Activated T-cell treated with anti-CD3 and anti-CD28 coated beads, Interleukin-2, amount 50 U/mL, for 72 hours (primary cell): ENCODE measurements around the gene STRIP1. TPM values are rescaled to one million over a fixed set of nuclear protein-coding genes. Genes with fewer than 3 reads are reported as not detected.
"Not testable (repeated sequence)": the region's sequence is repeated elsewhere in the genome, so short reads cannot be mapped to it uniquely, and the experiment has no call there.

Source experiments
- ATAC-seq, 2 donors: fragments of 150-1000 bp; cut with Tn5 transposase; replicated peaks in 1 of 2; 2 replicates each; pipeline ENCODE4 v1.10.0; 2021; ENCODE audit warnings: moderate library complexity in 2 of 2, mild to moderate bottlenecking in 1 of 2
- DNase-seq, 2 donors: peaks; one replicate each; pipeline ENCODE4 v3.0.0; 2021 to 2022; ENCODE audit warnings: mixed read lengths in 1 of 2
- H3K27ac Mint-ChIP-seq: one replicate; pipeline ENCODE4 v1.8.0; 2022; ENCODE audit warnings: mild to moderate bottlenecking, moderate library complexity, mixed read lengths
- H3K27me3 Mint-ChIP-seq: one replicate; pipeline ENCODE4 v1.8.0; 2022; ENCODE audit warnings: low read depth, mixed read lengths
- H3K36me3 Mint-ChIP-seq, 2 donors: one replicate each; pipeline ENCODE4 v1.8.0; 2022; ENCODE audit warnings: mixed read lengths in 2 of 2, mild to moderate bottlenecking in 1 of 2; ENCODE audit not compliant: insufficient read depth in 2 of 2
- H3K4me1 Mint-ChIP-seq: one replicate; pipeline ENCODE4 v1.8.0; 2022; ENCODE audit warnings: low read depth, mixed read lengths
- H3K4me3 Mint-ChIP-seq, 2 donors: one replicate each; pipeline ENCODE4 v1.8.0; 2022; ENCODE audit warnings: mild to moderate bottlenecking in 2 of 2, mixed read lengths in 2 of 2, moderate library complexity in 2 of 2
- H3K9me3 Mint-ChIP-seq, 2 donors: one replicate each; pipeline ENCODE4 v1.8.0; 2022; ENCODE audit warnings: mixed read lengths in 2 of 2
- total RNA-seq, 2 donors: library from RNA; stranded (reverse); gene quantifications; one replicate each; pipeline ENCODE4 v1.2.3, GENCODE V29; 2022

The STRIP1 gene
- total RNA-seq, 2 donors from 2014 or later: 35.8 to 41.0 TPM

DNA sequence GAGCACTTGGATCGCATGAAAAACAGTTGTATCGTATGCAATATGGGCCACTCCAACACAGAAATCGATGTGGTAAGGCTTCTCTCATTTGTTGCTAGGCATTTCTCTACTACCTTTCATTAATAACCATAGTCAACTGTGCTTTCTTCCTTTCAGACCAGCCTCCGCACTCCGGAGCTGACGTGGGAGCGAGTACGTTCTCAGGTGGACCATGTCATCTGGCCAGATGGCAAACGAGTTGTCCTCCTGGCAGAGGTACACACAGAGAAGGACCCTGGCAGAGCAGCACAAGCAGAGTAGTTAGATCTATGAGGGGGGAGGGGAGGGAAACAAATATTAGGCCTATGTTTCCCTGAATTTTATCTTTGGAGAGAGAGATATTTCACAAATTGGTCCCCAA is 16.0 kb upstream of the STRIP1 start:
- Mint-ChIP-seq H3K4me3 (no peak overlapping the region), H3K36me3 (peaks cover 4 to 29% of the 10 kb centered on the region in 2 donors), H3K27me3 (no peaks in the 10 kb centered on the region), H3K9me3 (no peaks in the 10 kb centered on the region), H3K27ac (no peak overlapping the region), H3K4me1 (no peaks in the 10 kb centered on the region)
- ATAC-seq (no peak), DNase-seq (no peak)

DNA sequence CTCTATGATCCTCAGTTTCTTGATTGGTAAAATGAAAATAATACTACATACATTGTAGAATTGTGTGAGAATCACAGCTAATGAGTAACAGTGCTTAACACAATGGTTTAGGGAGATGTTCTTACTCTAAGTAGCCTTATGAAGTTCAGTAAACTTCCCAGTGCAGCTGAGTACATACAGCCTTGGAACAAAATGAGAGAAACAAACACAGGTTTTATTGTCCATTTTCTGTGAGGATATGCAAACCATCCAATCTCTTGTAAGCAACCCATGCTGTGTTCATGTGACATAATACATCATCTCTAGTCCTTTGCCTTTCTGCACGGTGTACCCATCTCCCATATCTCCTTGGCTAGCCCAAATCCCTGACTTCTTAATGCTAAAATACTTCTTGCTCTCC is 14.7 kb upstream of the STRIP1 start:
- Mint-ChIP-seq H3K27ac (no peak overlapping the region), H3K4me3 (no peak overlapping the region), H3K9me3 (no peaks in the 10 kb centered on the region), H3K4me1 (no peaks in the 10 kb centered on the region), H3K27me3 (no peaks in the 10 kb centered on the region), H3K36me3 (peaks cover 4 to 22% of the 10 kb centered on the region in 2 donors)
- ATAC-seq (no peak), DNase-seq (no peak)

DNA sequence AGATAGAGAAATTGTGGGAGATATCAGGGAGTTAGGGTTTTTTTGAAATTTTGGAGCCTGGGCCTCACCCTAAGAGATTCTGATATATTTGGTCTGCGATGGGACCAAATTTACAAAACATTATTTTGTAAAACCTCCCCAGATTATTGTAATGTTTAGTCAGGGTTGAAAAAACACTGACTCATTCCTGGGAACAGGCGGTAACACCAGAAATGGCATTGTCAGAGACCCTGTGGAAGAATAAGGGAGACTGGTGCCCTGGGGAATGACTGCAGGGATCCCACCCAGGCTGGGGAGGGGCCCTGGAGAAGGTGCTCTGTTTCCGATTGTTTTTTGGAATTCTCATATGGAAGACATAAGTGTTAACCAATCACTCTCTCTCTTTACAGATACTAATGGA is 13.1 kb upstream of the STRIP1 start:
- Mint-ChIP-seq H3K27ac (no peak overlapping the region), H3K36me3 (peaks cover 2 to 16% of the 10 kb centered on the region in 2 donors), H3K9me3 (no peaks in the 10 kb centered on the region), H3K27me3 (no peaks in the 10 kb centered on the region), H3K4me1 (no peaks in the 10 kb centered on the region), H3K4me3 (no peak overlapping the region)
- no peak for ATAC-seq
- DNase-seq: no peak

DNA sequence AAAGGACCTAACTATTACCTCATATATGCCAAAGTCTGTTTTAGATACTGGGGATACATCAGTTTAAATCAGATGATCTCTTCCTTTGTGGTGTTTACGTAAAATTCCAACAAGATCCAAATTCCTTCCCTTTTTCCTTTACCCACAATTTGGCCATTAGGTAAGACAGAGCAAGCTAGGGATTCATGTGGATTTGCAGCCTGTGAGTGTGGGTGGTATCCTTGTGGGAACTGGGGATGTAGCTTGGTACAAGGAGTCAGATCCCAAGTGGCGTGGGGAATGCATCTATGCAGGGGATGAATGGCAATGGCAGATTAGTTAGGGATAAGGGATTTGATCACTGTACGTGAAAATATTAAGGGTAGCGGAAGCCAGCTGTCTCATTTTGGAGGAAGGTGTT is 9.8 kb upstream of the STRIP1 start:
- no peaks in the 10 kb centered on the region for H3K27me3 Mint-ChIP-seq

DNA sequence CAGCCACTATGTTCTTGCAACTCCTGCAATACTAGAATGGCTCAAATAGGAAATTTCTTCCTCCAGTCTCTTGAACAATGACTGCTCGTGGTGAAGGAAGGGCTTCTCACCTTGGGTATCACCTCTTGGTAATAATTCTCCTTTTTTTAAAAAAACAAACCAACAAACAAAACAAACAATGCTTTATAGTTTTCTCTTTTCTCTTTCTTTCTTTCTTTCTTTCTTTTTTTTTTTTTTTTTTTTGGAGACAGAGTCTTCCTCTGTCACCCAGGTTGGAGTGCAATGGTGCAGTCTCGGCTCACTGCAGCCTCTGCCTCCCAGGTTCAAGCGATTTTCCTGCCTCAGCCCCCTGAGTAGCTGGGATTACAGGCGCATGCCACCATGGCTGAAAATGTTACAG is 3.7 kb upstream of the STRIP1 start:
- H3K36me3 Mint-ChIP-seq: not testable (repeated sequence)

More for the DNA sequence above, 9.8 kb upstream of the STRIP1 start:
- Mint-ChIP-seq H3K27ac (no peak overlapping the region), H3K9me3 (no peaks in the 10 kb centered on the region), H3K4me3 (no peak overlapping the region), H3K4me1 (peaks cover 2% of the 10 kb centered on the region), H3K36me3 (peaks cover 0 to 5% of the 10 kb centered on the region in 2 donors)
- ATAC-seq (no peak), DNase-seq (no peak)

DNA sequence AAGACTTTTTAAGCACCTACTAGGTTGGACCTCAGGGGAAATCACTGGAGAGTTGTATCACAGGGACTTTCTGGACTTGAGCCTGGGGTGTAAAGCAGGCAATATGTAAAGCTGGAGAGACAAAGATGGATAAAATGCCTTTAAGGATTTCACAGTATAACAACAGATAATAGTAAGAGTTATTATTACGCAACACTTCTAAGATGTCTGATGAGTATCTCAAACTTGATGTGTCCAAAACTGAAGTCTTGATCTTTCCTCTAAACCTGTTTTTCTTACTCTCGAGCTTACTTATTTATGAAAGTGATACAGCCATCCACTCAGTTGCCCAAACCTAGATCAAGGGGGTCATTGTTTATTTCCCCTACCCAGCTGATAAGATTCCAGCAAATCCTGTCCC is 2.1 kb upstream of the STRIP1 start:
- Mint-ChIP-seq H3K36me3 (peaks cover 3 to 4% of the 10 kb centered on the region in 2 donors), H3K4me3 (peak overlapping the region in 1 of 2 donors; percentile 10), H3K9me3 (peaks cover 0 to 3% of the 10 kb centered on the region in 2 donors), H3K27ac (peak overlapping the region; percentile 79), H3K4me1 (peaks cover 54% of the 10 kb centered on the region), H3K27me3 (no peaks in the 10 kb centered on the region)
- no peak for DNase-seq
- ATAC-seq: no peak

More for the DNA sequence above, 3.7 kb upstream of the STRIP1 start:
- not testable (repeated sequence) for DNase-seq, ATAC-seq, H3K9me3 Mint-ChIP-seq, H3K27me3 Mint-ChIP-seq
- Mint-ChIP-seq H3K4me1 (peaks cover 46% of the 10 kb centered on the region), H3K4me3 (peak overlapping the region; percentile 87 to 95), H3K27ac (peak overlapping the region; percentile 94)

DNA sequence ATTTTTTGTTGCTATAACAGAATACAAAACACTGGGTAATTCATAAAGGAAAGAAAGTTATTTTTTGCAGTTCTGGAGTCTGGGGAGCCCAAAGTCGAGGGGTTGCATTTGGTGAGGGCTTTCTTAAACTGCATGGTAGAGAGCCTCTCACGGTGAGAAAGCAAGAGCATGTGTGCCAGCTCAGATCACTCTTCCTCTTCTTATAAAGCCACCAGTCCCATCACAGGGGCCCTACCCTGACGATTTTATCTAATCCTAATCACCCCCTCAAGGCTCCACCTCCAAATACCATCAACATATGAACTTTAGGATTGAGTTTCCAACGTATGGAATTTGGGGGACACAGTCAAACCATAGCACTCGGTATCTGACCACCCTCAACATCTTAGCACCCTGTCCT is 1.0 kb upstream of the STRIP1 start:
- peak overlapping the region; percentile 66 for H3K27ac Mint-ChIP-seq
- H3K4me1 Mint-ChIP-seq: peaks cover 54% of the 10 kb centered on the region
- peaks cover 0 to 3% of the 10 kb centered on the region in 2 donors for H3K9me3 Mint-ChIP-seq

DNA sequence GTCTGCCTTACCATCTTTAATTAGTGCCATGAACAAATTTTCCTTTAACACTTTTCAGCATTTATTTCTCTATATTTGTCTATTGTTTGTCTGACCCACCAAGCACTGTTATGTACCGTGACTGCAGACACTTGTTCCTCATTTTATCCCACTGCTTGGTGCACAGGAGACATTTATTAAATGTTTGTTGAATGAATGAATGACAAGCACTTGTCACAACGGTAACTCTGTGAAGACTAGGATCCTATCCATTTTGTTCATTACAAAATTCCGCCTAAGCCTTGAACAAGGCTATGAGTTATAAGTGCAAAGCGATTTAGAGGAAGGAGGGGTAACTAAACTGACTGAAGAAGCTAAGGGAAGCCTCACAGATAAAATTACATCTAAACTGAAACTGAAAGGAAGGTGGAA is 379 bp upstream of the STRIP1 start:
- no peak for ATAC-seq

More for the DNA sequence above, 1.0 kb upstream of the STRIP1 start:
- Mint-ChIP-seq H3K27me3 (no peaks in the 10 kb centered on the region), H3K4me3 (peak overlapping the region; percentile 80 to 95), H3K36me3 (peaks cover 4 to 7% of the 10 kb centered on the region in 2 donors)
- DNase-seq: no peak
- ATAC-seq: no peak

DNA sequence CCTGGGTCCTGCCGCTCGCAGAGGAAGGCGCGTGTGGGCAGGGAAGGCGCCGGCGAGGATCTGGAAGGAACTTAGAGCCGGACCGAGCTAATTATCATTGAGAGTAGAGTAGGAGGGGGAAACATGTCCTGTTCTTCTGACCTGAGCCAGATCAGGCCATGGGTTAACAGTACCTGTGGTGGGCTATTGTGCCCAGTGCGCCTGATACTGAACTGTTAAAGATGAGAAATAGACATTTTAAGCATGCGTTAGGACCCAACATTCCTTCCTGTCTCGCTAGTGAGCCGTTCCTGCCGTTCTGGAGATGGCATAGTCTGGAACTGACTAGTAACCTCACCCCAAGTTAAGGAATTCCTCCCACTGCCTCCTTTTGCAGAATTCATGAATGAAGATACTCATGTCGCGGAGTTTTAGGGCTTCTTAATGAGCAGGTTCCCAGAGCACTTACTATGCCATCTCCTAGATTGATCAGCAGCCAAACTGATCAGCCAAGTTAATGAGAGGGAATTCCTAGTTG is 870 bp downstream of the STRIP1 start:
- Mint-ChIP-seq H3K27me3 (no peaks in the 10 kb centered on the region), H3K27ac (peak overlapping the region; percentile 87), H3K9me3 (peaks cover 0 to 3% of the 10 kb centered on the region in 2 donors), H3K4me1 (peaks cover 55% of the 10 kb centered on the region), H3K36me3 (peaks cover 4 to 13% of the 10 kb centered on the region in 2 donors), H3K4me3 (peak overlapping the region; percentile 80 to 95)
- ATAC-seq (no peak), DNase-seq (no peak)

More for the DNA sequence above, 379 bp upstream of the STRIP1 start:
- Mint-ChIP-seq H3K4me1 (peaks cover 54% of the 10 kb centered on the region), H3K4me3 (peak overlapping the region; percentile 80 to 95), H3K27ac (peak overlapping the region; percentile 66), H3K27me3 (no peaks in the 10 kb centered on the region), H3K36me3 (peaks cover 4 to 7% of the 10 kb centered on the region in 2 donors), H3K9me3 (peaks cover 0 to 3% of the 10 kb centered on the region in 2 donors)
- no peak for DNase-seq

DNA sequence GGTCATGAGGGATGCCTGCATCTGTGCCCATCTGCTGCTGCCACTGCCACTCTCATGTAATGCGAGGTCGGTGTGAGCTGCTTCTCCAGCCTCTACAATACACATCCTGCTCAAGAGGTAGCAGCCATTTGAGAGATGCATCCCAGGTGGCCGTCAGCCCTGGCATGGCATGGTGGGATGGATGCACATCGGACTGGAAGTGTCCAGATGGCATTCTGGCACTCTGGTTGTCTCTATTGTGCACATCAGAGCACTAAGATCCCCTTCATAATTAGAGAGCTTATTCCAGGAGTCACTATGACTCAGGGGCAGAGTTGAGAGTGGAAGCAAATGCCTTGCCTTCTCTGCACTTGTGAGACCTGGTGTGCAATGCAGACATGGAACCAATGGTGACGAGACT is 3.8 kb downstream of the STRIP1 start:
- Mint-ChIP-seq H3K9me3 (no peaks in the 10 kb centered on the region), H3K27ac (no peak overlapping the region), H3K4me1 (peaks cover 36% of the 10 kb centered on the region), H3K4me3 (no peak overlapping the region), H3K27me3 (no peaks in the 10 kb centered on the region), H3K36me3 (peaks cover 6 to 20% of the 10 kb centered on the region in 2 donors)
- no peak for ATAC-seq
- no peak for DNase-seq

DNA sequence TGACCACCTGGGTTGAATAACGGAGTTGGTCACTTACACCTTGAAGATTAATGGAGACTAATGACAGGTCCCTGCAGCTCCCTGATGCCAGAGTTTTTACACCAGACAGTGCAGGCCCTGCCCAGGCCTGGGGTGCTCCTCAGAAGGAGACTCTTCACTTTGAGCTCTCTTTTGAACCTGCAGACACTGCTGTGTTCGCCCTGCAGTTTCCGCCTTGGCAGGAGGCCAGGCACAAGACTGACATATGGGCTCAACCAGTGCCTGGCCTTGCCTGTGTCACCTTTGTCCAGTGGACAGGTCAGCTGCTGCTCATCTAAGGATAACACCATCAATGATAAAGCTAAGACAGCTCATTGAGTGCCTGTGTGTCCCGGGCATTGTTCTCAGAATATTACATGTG is 5.2 kb downstream of the STRIP1 start:
- no peak for ATAC-seq
- no peak for DNase-seq
- no peak overlapping the region for H3K4me3 Mint-ChIP-seq
- H3K36me3 Mint-ChIP-seq: peaks cover 6 to 19% of the 10 kb centered on the region in 2 donors
- no peak overlapping the region for H3K27ac Mint-ChIP-seq
- H3K9me3 Mint-ChIP-seq: no peaks in the 10 kb centered on the region
- no peaks in the 10 kb centered on the region for H3K27me3 Mint-ChIP-seq
- H3K4me1 Mint-ChIP-seq: peaks cover 26% of the 10 kb centered on the region

DNA sequence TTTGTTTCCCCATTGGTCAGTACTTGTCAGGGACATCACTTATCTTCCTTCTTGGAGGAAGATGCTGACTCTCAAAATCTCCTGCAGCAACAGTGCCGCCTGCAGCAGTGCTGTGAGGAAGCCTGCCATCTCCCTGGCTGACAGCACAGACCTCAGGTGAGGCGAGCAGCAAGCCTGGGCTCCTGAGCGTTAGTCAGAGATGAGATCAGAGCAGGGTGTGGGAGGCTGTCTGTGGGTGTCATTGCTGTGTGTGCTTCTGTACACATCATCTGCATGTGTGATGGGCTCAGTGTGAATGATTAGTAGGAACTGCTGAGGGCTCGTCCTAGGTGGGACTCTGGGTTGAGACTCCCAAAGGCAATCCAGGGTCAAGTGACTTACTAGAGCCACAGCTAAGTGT is 6.1 kb downstream of the STRIP1 start:
- Mint-ChIP-seq H3K9me3 (no peaks in the 10 kb centered on the region), H3K4me1 (peaks cover 22% of the 10 kb centered on the region), H3K4me3 (no peak overlapping the region), H3K27ac (no peak overlapping the region), H3K36me3 (peaks cover 7 to 21% of the 10 kb centered on the region in 2 donors), H3K27me3 (no peaks in the 10 kb centered on the region)
- ATAC-seq: peak; percentile 86 to 94
- peak; percentile 34 to 42 for DNase-seq

DNA sequence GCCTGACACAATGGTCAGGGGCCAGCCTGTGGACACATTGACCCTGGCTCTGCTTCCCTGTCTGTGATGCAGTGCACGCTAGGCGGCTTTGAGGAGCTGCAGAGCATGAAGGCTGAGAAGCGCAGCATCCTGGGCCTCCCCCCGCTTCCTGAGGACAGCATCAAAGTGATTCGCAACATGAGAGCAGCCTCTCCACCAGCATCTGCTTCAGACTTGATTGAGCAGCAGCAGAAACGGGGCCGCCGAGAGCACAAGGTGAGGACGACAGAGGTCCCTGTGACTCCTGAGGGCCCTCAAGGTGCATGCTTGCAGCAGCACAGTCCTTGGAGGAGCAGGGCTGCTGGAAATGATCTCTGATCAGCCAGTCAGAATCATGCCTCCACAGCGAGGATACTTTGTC is 8.6 kb downstream of the STRIP1 start:
- ATAC-seq: no peak
- Mint-ChIP-seq H3K9me3 (no peaks in the 10 kb centered on the region), H3K36me3 (peaks cover 7 to 26% of the 10 kb centered on the region in 2 donors), H3K27ac (no peak overlapping the region), H3K27me3 (no peaks in the 10 kb centered on the region), H3K4me1 (peaks cover 12% of the 10 kb centered on the region), H3K4me3 (no peak overlapping the region)
- DNase-seq: no peak

DNA sequence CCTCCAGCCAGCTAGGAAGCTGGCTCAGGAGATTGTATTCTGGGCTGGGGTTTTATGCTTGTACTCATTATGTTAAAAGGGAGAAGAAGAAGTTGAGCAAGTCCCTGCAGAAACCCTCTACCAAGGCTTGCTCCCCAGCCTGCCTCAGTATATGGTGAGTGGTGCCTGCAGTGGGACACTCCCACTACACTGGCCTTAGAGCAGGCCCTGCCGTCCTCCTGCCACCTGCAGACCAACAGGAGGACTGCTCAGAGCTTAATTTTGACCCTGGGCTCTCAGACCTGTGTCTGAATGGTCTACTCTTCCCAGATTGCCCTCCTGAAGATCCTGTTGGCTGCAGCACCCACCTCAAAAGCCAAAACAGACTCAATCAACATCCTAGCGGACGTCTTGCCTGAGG is 13.0 kb downstream of the STRIP1 start:
- no peak overlapping the region for H3K27ac Mint-ChIP-seq
- H3K9me3 Mint-ChIP-seq: no peaks in the 10 kb centered on the region
- H3K27me3 Mint-ChIP-seq: no peaks in the 10 kb centered on the region
- no peak overlapping the region for H3K4me3 Mint-ChIP-seq
- H3K4me1 Mint-ChIP-seq: no peaks in the 10 kb centered on the region
- DNase-seq (no peak), ATAC-seq (no peak)
- peaks cover 12 to 23% of the 10 kb centered on the region in 2 donors for H3K36me3 Mint-ChIP-seq
